Vagina (tissue), 2 donors: Measurements from ENCODE around the gene SDC3. TPM values are rescaled to one million over a fixed set of nuclear protein-coding genes. Genes with fewer than 3 reads are reported as not detected.
"Not testable (repeated sequence)": the region's sequence is repeated elsewhere in the genome, so short reads cannot be mapped to it uniquely, and the experiment has no call there.

Source experiments
- DNase-seq, 2 donors: peaks; one replicate each; pipeline ENCODE4 v3.0.0-alpha.2; 2017; ENCODE audit errors: extremely low spot score in 2 of 2
- H3K27ac ChIP-seq: fragments of 200-600 bp; sonication (generic); one replicate; pipeline ENCODE4 v1.5.1; 2019
- H3K27me3 ChIP-seq: fragments of 200-600 bp; sonication (generic); one replicate; pipeline ENCODE4 v1.5.1; 2019
- H3K36me3 ChIP-seq, 2 donors: fragments of 200-600 bp; sonication (generic); one replicate each; pipeline ENCODE4 v1.5.1; 2017 to 2019
- H3K4me1 ChIP-seq: fragments of 200-600 bp; sonication (generic); one replicate; pipeline ENCODE4 v1.5.1; 2019
- H3K4me3 ChIP-seq, 2 donors: fragments of 200-600 bp; sonication (generic); 1 replicate in 1 of 2; 2 replicates in 1 of 2; pipeline ENCODE4 v1.5.1; 2016 to 2019
- H3K9me3 ChIP-seq: fragments of 200-600 bp; sonication (generic); one replicate; pipeline ENCODE4 v1.5.1; 2019
- POLR2A ChIP-seq, 2 donors: fragments of 450-650 bp; IDR thresholded peaks; one replicate each; pipeline ENCODE4 v1.6.1; 2017; ENCODE audit warnings: antibody characterized with exemption in 2 of 2, mild to moderate bottlenecking in 2 of 2, moderate library complexity in 2 of 2
- POLR2AphosphoS5 ChIP-seq, 2 donors: sonication (generic); formaldehyde crosslinking; IDR thresholded peaks; one replicate each; pipeline ENCODE4 v1.9.0; 2017; ENCODE audit warnings: antibody characterized with exemption in 2 of 2, mild to moderate bottlenecking in 2 of 2, low read depth in 1 of 2; ENCODE audit not compliant: insufficient read depth in 1 of 2
- intact Hi-C: fragments of 100-400 bp; cut with DNase I; formaldehyde crosslinking; loops from one replicate; pipeline ENCODE4 v1.15.1; 2023
- total RNA-seq: library from RNA; depleted of rRNA; stranded (reverse); fragments of >200 nt; gene quantifications from one replicate; pipeline ENCODE4 v1.2.3, GENCODE V29; 2016
- TF ChIP-seq, protein P1 (sequence below), 3 experiments: fragments of 450-650 bp in 2 of 3; fragments of 200-600 bp in 1 of 3; sonication (generic) in 1 of 3; IDR thresholded peaks; one replicate each; pipeline ENCODE4 v1.5.1; 2017 to 2019; ENCODE audit warnings: antibody characterized with exemption in 3 of 3, mild to moderate bottlenecking in 2 of 3, moderate library complexity in 2 of 3

SDC3 gene
- total RNA-seq, 1 donor from 2014 or later: 20.1 TPM

DNA sequence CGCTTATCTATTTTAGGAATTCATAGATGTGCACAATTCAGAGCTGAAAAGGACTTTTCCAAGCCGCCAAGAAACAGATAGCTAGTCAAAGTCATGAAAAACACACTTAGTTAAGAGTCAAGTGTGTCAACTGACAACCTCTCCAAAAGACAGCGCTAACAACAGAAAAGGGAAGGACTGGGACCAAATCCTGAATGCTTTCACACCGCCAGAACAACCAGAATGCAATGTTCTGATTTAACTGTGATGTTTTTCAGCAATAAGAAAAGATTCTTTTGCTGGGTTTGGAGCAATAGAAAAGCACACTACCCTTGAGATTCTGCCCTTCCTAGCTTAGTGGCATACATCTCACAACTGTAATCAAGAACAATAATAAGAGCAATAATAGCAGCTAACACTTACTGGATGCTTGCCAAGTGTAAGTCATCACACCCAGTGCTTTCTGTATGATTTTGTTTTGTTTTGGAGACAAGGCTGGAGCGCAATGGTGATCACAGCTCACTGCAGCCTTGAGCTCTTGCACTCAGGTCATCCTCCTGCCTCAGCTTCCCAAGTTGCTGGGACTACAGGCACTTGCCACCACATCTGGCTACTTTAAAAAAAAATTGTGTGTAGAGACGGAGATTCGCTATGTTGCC lies 33.9 kb upstream of the SDC3 start:
- H3K27me3 ChIP-seq: no peaks in the 10 kb centered on the region
- H3K36me3 ChIP-seq: peaks cover 0 to 69% of the 10 kb centered on the region in 2 donors
- TF ChIP-seq POLR2AphosphoS5 (IDR thresholded peaks at IDR 0.05; ENCODE audit: insufficient read depth in 1 of 2, low read depth in 1 of 2): no peak
- no peak for TF ChIP-seq POLR2A (IDR thresholded peaks at IDR 0.05)
- TF ChIP-seq, protein P1, sequence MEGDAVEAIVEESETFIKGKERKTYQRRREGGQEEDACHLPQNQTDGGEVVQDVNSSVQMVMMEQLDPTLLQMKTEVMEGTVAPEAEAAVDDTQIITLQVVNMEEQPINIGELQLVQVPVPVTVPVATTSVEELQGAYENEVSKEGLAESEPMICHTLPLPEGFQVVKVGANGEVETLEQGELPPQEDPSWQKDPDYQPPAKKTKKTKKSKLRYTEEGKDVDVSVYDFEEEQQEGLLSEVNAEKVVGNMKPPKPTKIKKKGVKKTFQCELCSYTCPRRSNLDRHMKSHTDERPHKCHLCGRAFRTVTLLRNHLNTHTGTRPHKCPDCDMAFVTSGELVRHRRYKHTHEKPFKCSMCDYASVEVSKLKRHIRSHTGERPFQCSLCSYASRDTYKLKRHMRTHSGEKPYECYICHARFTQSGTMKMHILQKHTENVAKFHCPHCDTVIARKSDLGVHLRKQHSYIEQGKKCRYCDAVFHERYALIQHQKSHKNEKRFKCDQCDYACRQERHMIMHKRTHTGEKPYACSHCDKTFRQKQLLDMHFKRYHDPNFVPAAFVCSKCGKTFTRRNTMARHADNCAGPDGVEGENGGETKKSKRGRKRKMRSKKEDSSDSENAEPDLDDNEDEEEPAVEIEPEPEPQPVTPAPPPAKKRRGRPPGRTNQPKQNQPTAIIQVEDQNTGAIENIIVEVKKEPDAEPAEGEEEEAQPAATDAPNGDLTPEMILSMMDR (IDR thresholded peaks at IDR 0.05): no peak
- no peaks in the 10 kb centered on the region for H3K4me1 ChIP-seq
- intact Hi-C loops: no loop called here
- no peak overlapping the region for H3K4me3 ChIP-seq
- no peak overlapping the region for H3K27ac ChIP-seq
- no peak for DNase-seq
- no peaks in the 10 kb centered on the region for H3K9me3 ChIP-seq

DNA sequence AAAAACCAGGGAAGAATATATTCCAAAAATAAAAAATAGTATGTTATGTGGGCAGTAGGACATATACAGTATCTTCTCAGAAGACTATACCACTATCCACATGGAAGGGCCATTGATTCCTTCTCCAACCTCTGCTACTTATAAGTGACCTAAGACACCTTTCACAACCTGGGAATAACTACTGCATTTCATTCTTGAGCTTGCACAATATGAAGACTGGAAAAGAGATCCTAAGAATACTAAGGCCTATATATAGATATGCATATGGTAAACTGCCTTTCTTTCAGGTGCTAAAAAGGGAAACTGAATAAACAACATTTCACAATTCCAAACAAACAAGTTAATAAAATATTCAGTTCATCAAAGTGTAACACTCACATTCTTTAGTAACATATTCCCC lies 32.0 kb upstream of the SDC3 start:
- Histone ChIP-seq H3K4me1 (no peaks in the 10 kb centered on the region), H3K27me3 (no peaks in the 10 kb centered on the region), H3K9me3 (no peaks in the 10 kb centered on the region), H3K27ac (no peak overlapping the region), H3K4me3 (no peak overlapping the region), H3K36me3 (peaks cover 0 to 74% of the 10 kb centered on the region in 2 donors)
- intact Hi-C loops: no loop called here
- no peak for DNase-seq
- TF ChIP-seq POLR2A (IDR thresholded peaks at IDR 0.05): no peak
- TF ChIP-seq POLR2AphosphoS5 (IDR thresholded peaks at IDR 0.05; ENCODE audit: insufficient read depth in 1 of 2, low read depth in 1 of 2): no peak
- TF ChIP-seq, protein P1 (IDR thresholded peaks at IDR 0.05): no peak

DNA sequence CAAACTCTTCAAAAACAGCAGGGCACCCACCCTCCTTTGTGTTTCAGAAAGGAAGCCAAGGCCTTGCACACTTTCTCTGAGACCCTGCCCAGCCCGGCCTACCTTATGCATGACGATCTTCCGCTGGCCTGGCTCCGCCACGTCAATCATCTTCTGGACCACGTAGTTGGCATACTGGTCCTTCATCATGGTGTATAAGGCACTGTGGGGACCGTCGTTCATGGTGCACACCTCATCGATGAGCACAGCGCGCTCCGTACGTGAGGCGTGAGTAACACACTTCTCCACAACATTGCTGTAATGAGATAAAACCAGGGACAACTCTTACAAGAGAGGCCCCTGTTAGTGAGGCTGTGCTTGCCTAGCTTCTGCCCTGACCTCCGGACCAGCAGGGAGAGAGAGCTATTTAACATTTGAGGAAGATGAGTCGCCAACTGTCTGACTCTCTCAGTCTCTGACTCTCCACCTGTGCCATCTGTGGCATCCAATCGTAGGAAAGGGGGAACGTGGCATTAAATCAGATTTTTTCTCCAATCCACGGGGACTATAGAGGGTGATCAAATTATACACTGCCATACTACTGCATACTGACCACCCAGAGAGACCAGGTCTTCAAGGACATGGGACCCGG lies 28.1 kb upstream of the SDC3 start:
- no peak for TF ChIP-seq POLR2AphosphoS5 (IDR thresholded peaks at IDR 0.05; ENCODE audit: insufficient read depth in 1 of 2, low read depth in 1 of 2)
- TF ChIP-seq, protein P1 (IDR thresholded peaks at IDR 0.05): no peak
- no peak for TF ChIP-seq POLR2A (IDR thresholded peaks at IDR 0.05)
- Histone ChIP-seq H3K36me3 (peaks cover 4 to 78% of the 10 kb centered on the region in 2 donors), H3K9me3 (no peaks in the 10 kb centered on the region), H3K4me3 (no peak overlapping the region), H3K4me1 (no peaks in the 10 kb centered on the region), H3K27ac (no peak overlapping the region), H3K27me3 (no peaks in the 10 kb centered on the region)
- intact Hi-C loops: no loop called here
- no peak for DNase-seq

DNA sequence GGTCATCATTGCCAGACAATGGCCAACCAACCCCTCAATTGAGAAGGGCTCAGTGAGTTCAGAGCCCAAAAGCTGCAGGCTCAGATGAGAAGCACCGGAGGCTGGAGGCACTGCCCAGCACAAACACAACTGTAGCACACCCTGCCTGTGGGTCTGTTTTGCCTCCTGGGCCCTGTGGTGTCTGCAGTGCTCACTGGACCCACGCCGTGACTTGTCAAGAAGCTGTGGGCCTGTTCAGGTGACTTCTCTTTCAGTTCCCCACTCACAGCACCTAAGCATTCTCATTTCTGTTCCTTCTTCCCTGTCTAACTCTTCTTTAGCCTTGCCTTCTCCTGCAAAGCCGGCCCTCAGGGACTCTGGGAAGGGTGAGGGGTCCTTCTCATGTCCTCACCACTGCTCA lies 27.2 kb upstream of the SDC3 start:
- H3K27me3 ChIP-seq, DNase-seq, H3K27ac ChIP-seq, H3K9me3 ChIP-seq, H3K4me1 ChIP-seq, intact Hi-C loops, H3K4me3 ChIP-seq: not testable (repeated sequence)
- peaks cover 4 to 75% of the 10 kb centered on the region in 2 donors for H3K36me3 ChIP-seq

DNA sequence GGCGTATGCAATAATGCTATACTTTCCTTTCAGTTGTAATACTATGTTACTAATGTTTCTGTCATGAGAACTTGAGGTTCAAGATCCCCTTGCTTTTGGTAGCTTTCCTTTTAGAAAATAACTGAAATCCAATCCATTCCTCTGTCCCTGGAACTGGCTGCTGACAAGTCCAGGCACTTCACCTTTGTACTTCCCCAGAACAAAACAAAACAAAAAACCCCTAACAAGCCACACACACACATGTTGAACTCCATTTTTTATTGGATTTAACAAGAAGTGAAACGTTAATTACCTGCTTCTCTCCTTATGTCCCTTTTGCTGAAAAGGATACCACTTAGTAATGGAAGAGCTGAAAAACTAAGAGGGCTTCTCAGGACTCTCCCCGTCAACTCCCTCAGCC lies 26.1 kb upstream of the SDC3 start:
- peaks cover 4 to 64% of the 10 kb centered on the region in 2 donors for H3K36me3 ChIP-seq
- no peaks in the 10 kb centered on the region for H3K9me3 ChIP-seq
- no peaks in the 10 kb centered on the region for H3K27me3 ChIP-seq
- TF ChIP-seq, protein P1 (IDR thresholded peaks at IDR 0.05): no peak
- TF ChIP-seq POLR2A (IDR thresholded peaks at IDR 0.05): no peak
- TF ChIP-seq POLR2AphosphoS5 (IDR thresholded peaks at IDR 0.05; ENCODE audit: insufficient read depth in 1 of 2, low read depth in 1 of 2): no peak
- H3K4me1 ChIP-seq: peaks cover 4% of the 10 kb centered on the region
- intact Hi-C loops: no loop called here
- no peak overlapping the region for H3K27ac ChIP-seq
- H3K4me3 ChIP-seq: no peak overlapping the region
- DNase-seq: no peak
